Neural cell (in vitro differentiated cells): ENCODE measurements around the gene USO1. TPM values are rescaled to one million over a fixed set of nuclear protein-coding genes. Genes with fewer than 3 reads are reported as not detected.
A peak's percentile ranks its signal among the peaks of the same experiment; 100 is the strongest.

Experiments used
- H2AFZ ChIP-seq: fragments of 200-600, 300-800 bp; sonication (generic), shearing (Covaris generic); 2 replicates; pipeline ENCODE4 v1.6.0; 2014; ENCODE audit warnings: low read depth, mild to moderate bottlenecking, antibody characterized with exemption, low read length, moderate library complexity
- H3F3A ChIP-seq: fragments of 200-600 bp; shearing (Covaris generic); 2 replicates; pipeline ENCODE4 v1.6.1; 2016; ENCODE audit warnings: mild to moderate bottlenecking, moderate library complexity, mixed read lengths, antibody characterized with exemption, low read length; ENCODE audit not compliant: insufficient read depth, poor library complexity, severe bottlenecking
- H3K27ac ChIP-seq: fragments of 200-600, 300-800 bp; sonication (generic), shearing (Covaris generic); 2 replicates; pipeline ENCODE4 v1.5.1; 2014; ENCODE audit warnings: mild to moderate bottlenecking, low read length, moderate library complexity
- H3K27me3 ChIP-seq: fragments of 300-800, 200-600 bp; sonication (generic), shearing (Covaris generic); 2 replicates; pipeline ENCODE4 v1.6.0; 2014; ENCODE audit warnings: mild to moderate bottlenecking, low read depth, low read length, moderate library complexity; ENCODE audit not compliant: insufficient read depth
- H3K36me3 ChIP-seq: fragments of 300-800, 200-600 bp; sonication (generic), shearing (Covaris generic); 2 replicates; pipeline ENCODE4 v1.5.1; 2014; ENCODE audit warnings: mild to moderate bottlenecking, antibody characterized with exemption, low read length, moderate library complexity; ENCODE audit not compliant: insufficient read depth
- H3K4me2 ChIP-seq: fragments of 300-800, 200-600 bp; sonication (generic), shearing (Covaris generic); 2 replicates; pipeline ENCODE4 v1.6.0; 2014; ENCODE audit warnings: mild to moderate bottlenecking, low read length
- H3K4me3 ChIP-seq: fragments of 300-800, 200-600 bp; sonication (generic), shearing (Covaris generic); 2 replicates; pipeline ENCODE4 v1.5.1; 2014; ENCODE audit warnings: mild to moderate bottlenecking, low read length, moderate library complexity
- H3K79me2 ChIP-seq: fragments of 200-600 bp; shearing (Covaris generic); replicated peaks from 2 replicates; pipeline ENCODE4 v1.6.0; 2014; ENCODE audit warnings: mild to moderate bottlenecking, low read length, moderate library complexity; ENCODE audit not compliant: insufficient read depth
- H3K9ac ChIP-seq: fragments of 300-800, 200-600 bp; sonication (generic), shearing (Covaris generic); 2 replicates; pipeline ENCODE4 v1.6.1; 2016; ENCODE audit warnings: mild to moderate bottlenecking, low read length, mixed read lengths
- H3K9me2 ChIP-seq: fragments of 200-600 bp; shearing (Covaris generic); 2 replicates; pipeline ENCODE4 v1.6.1; 2016; ENCODE audit warnings: mild to moderate bottlenecking, low read length, mixed read lengths; ENCODE audit not compliant: insufficient read depth
- H3K9me3 ChIP-seq: fragments of 200-600, 300-800 bp; sonication (generic), shearing (Covaris generic); 2 replicates; pipeline ENCODE4 v1.6.1; 2016; ENCODE audit warnings: mild to moderate bottlenecking, mixed run types, low read length, moderate library complexity, mixed read lengths
- H4K20me1 ChIP-seq: fragments of 200-600 bp; shearing (Covaris generic); 2 replicates; pipeline ENCODE4 v1.6.1; 2016; ENCODE audit warnings: mild to moderate bottlenecking, mixed run types; ENCODE audit not compliant: insufficient read depth
- CTCF ChIP-seq: fragments of 450-650 bp; IDR thresholded peaks from 2 replicates; pipeline ENCODE4 v1.5.1; 2014; ENCODE audit warnings: antibody characterized with exemption, mild to moderate bottlenecking, moderate library complexity; ENCODE audit not compliant: poor library complexity, severe bottlenecking
- EP300 ChIP-seq: fragments of 450-650 bp; conservative IDR thresholded peaks from 2 replicates; pipeline ENCODE4 v1.6.1; 2014; ENCODE audit warnings: antibody characterized with exemption, mild to moderate bottlenecking, moderate library complexity; ENCODE audit not compliant: poor library complexity, severe bottlenecking
- EZH2 ChIP-seq: fragments of 200-600, 300-800 bp; shearing (Covaris generic), sonication (generic); IDR thresholded peaks from 2 replicates; pipeline ENCODE4 v1.6.1; 2014; ENCODE audit warnings: antibody characterized with exemption, low read length, borderline replicate concordance, mild to moderate bottlenecking; ENCODE audit not compliant: insufficient read depth, poor library complexity, severe bottlenecking
- MXI1 ChIP-seq: fragments of 450-650 bp; conservative IDR thresholded peaks from 2 replicates; pipeline ENCODE4 v1.6.1; 2014; ENCODE audit warnings: antibody characterized with exemption, mild to moderate bottlenecking; ENCODE audit not compliant: poor library complexity, severe bottlenecking
- POLR2AphosphoS5 ChIP-seq: IDR thresholded peaks from 2 replicates; pipeline ENCODE4 v1.6.1; 2012
- RAD21 ChIP-seq: fragments of 450-650 bp; conservative IDR thresholded peaks from 2 replicates; pipeline ENCODE4 v1.6.1; 2014; ENCODE audit warnings: antibody characterized with exemption, mild to moderate bottlenecking, moderate library complexity
- REST ChIP-seq: IDR thresholded peaks from 2 replicates; pipeline ENCODE4 v1.6.1; 2012; ENCODE audit warnings: borderline replicate concordance
- SMC3 ChIP-seq: fragments of 450-650 bp; conservative IDR thresholded peaks from 2 replicates; pipeline ENCODE4 v1.6.1; 2014; ENCODE audit warnings: antibody characterized with exemption, mild to moderate bottlenecking, moderate library complexity; ENCODE audit not compliant: poor library complexity
- TAF1 ChIP-seq: IDR thresholded peaks from 2 replicates; pipeline ENCODE4 v1.6.1; 2012; ENCODE audit warnings: low read depth
- polyA minus RNA-seq: library from RNA; depleted of rRNA, polyadenylated mRNA; stranded (reverse); fragments of >200 nt; gene quantifications from 2 replicates; pipeline ENCODE4 v1.2.3, GENCODE V29; 2014
- polyA plus RNA-seq: library from polyadenylated mRNA; depleted of rRNA; stranded (reverse); fragments of >200 nt; gene quantifications from 2 replicates; pipeline ENCODE4 v1.2.3, GENCODE V29; 2014

Gene USO1
- 37.6 and 40.0 TPM in 2 replicates for polyA plus RNA-seq
- 58.2 and 58.5 TPM in 2 replicates for polyA minus RNA-seq

GRCh38 chr4:75724066-75724866 lies at the start of gene USO1:
Gene USO1 (plus strand): TSS chr4:75724577. CDS start chr4:75724820, 243 bp downstream.
- Histone ChIP-seq H3K27me3 (no peaks in the 10 kb centered on the region), H3K4me2 (peak within 1 kb of the TSS; percentile 89), H3K27ac (peak within 1 kb of the TSS; percentile 93), H3K4me3 (peak within 1 kb of the TSS; percentile 100), H3F3A (no peaks in the 10 kb centered on the region), H3K36me3 (no peaks in the 10 kb centered on the region), H3K79me2 (peaks cover 55% of the 10 kb centered on the region), H2AFZ (peak within 1 kb of the TSS; percentile 97), H4K20me1 (no peaks in the 10 kb centered on the region), H3K9ac (peak within 1 kb of the TSS; percentile 89), H3K9me2 (no peaks in the 10 kb centered on the region), H3K9me3 (no peaks in the 10 kb centered on the region)
- TF ChIP-seq EZH2, result no peak
- peak; percentile 82 for TF ChIP-seq RAD21
- peak; percentile 87 for TF ChIP-seq MXI1
- TF ChIP-seq CTCF, result peak; percentile 98
- peak; percentile 74 for TF ChIP-seq EP300
- peak; percentile 75 for TF ChIP-seq REST
- TF ChIP-seq TAF1, result peak; percentile 85
- TF ChIP-seq SMC3, result peak; percentile 94
- peak; percentile 91 for TF ChIP-seq POLR2AphosphoS5

GRCh38 chr4:75675004-75675531 lies 49.3 kb upstream of the USO1 start:
- Histone ChIP-seq H2AFZ (no peak overlapping the region), H3K4me3 (no peak overlapping the region), H3K36me3 (no peaks in the 10 kb centered on the region), H3K9me3 (no peaks in the 10 kb centered on the region), H3K9ac (no peak overlapping the region), H3K79me2 (peaks cover 23% of the 10 kb centered on the region), H3K27me3 (no peaks in the 10 kb centered on the region), H3F3A (peaks cover 10% of the 10 kb centered on the region), H3K4me2 (no peak overlapping the region), H3K9me2 (no peaks in the 10 kb centered on the region), H3K27ac (no peak overlapping the region), H4K20me1 (peaks cover 13% of the 10 kb centered on the region)
- TF ChIP-seq CTCF, result no peak
- no peak for TF ChIP-seq POLR2AphosphoS5
- TF ChIP-seq RAD21, result no peak
- no peak for TF ChIP-seq EP300
- TF ChIP-seq REST, result no peak
- no peak for TF ChIP-seq SMC3
- TF ChIP-seq TAF1, result no peak
- no peak for TF ChIP-seq EZH2
- no peak for TF ChIP-seq MXI1
